Fibroblast of lung (primary cell): ENCODE results near the gene C1orf210. TPM values are rescaled to one million over a fixed set of nuclear protein-coding genes. Genes with fewer than 3 reads are reported as not detected.

ENCODE experiments used
- DNase-seq, 2 donors: peaks; one replicate each; pipeline versions ENCODE4 v3.0.0 to v3.0.0-alpha.2; 2010; ENCODE audit warnings: low read depth in 2 of 2
- H2AFZ ChIP-seq: 2 replicates; pipeline ENCODE4 v1.5.1; 2012; ENCODE audit warnings: low read length, control low read depth, inconsistent platforms
- H3K27ac ChIP-seq: 2 replicates; pipeline ENCODE4 v1.5.1; 2011; ENCODE audit warnings: low read length, control low read depth; ENCODE audit not compliant: insufficient read depth
- H3K27me3 ChIP-seq: 2 replicates; pipeline ENCODE4 v1.5.1; 2011; ENCODE audit warnings: mild to moderate bottlenecking, low read length; ENCODE audit not compliant: control insufficient read depth, insufficient read depth
- H3K36me3 ChIP-seq: 2 replicates; pipeline ENCODE4 v1.5.1; 2011; ENCODE audit warnings: low read length; ENCODE audit not compliant: control insufficient read depth, insufficient read depth
- H3K4me1 ChIP-seq: 2 replicates; pipeline ENCODE4 v1.5.1; 2011; ENCODE audit warnings: low read length; ENCODE audit not compliant: control insufficient read depth, insufficient read depth; ENCODE audit errors: extremely low read depth
- H3K4me2 ChIP-seq: 2 replicates; pipeline ENCODE4 v1.5.1; 2011; ENCODE audit warnings: low read length, control low read depth; ENCODE audit not compliant: insufficient read depth; ENCODE audit errors: extremely low read depth
- H3K4me3 ChIP-seq, 4 experiments: fragments of 200-600 bp in 1 of 4; sonication (generic) in 1 of 4; replicated peaks in 1 of 4; 2 replicates each; pipeline ENCODE4 v1.5.1; 2011 to 2016; ENCODE audit warnings: low read length in 4 of 4, low read depth in 3 of 4, mild to moderate bottlenecking in 3 of 4, control low read depth in 2 of 4, inconsistent platforms in 1 of 4, mixed read lengths in 1 of 4; ENCODE audit not compliant: insufficient read depth in 1 of 4; ENCODE audit errors: control extremely low read depth in 1 of 4
- H3K79me2 ChIP-seq: 2 replicates; pipeline ENCODE4 v1.5.1; 2012; ENCODE audit warnings: mild to moderate bottlenecking, low read length, inconsistent platforms; ENCODE audit not compliant: control insufficient read depth, insufficient read depth
- H3K9ac ChIP-seq: 2 replicates; pipeline ENCODE4 v1.5.1; 2011; ENCODE audit warnings: mild to moderate bottlenecking, low read length, control low read depth; ENCODE audit not compliant: insufficient read depth
- H3K9me3 ChIP-seq: 2 replicates; pipeline ENCODE4 v1.5.1; 2012; ENCODE audit warnings: low read depth, low read length; ENCODE audit not compliant: control insufficient read depth, insufficient read depth
- H4K20me1 ChIP-seq: 2 replicates; pipeline ENCODE4 v1.5.1; 2011; ENCODE audit warnings: low read length; ENCODE audit not compliant: control insufficient read depth, insufficient read depth; ENCODE audit errors: extremely low read depth
- CTCF ChIP-seq, 2 donors: IDR thresholded peaks in 1 of 2; conservative IDR thresholded peaks in 1 of 2; 1 replicate in 1 of 2; 2 replicates in 1 of 2; pipeline ENCODE4 v1.5.1; 2011 to 2012; ENCODE audit warnings: low read length in 2 of 2, control low read depth in 1 of 2, inconsistent platforms in 1 of 2, low read depth in 1 of 2, mild to moderate bottlenecking in 1 of 2
- EZH2 ChIP-seq: IDR thresholded peaks from 2 replicates; pipeline ENCODE4 v1.5.1; 2012; ENCODE audit warnings: low read length, control low read depth, mild to moderate bottlenecking; ENCODE audit errors: missing control alignments
- polyA plus RNA-seq, 2 donors: library from polyadenylated mRNA; depleted of rRNA in 1 of 2; stranded (reverse) in 1 of 2; unstranded in 1 of 2; fragments of >200 nt; gene quantifications; 2 replicates each; pipeline ENCODE4 v1.2.1, GENCODE V29; 2011 to 2012; ENCODE audit warnings: missing spikeins in 1 of 2
- total RNA-seq: library from RNA; depleted of rRNA; stranded (reverse); fragments of >200 nt; gene quantifications from 2 replicates; pipeline ENCODE4 v1.2.1, GENCODE V29; 2014

C1orf210 gene
- total and polyA plus RNA-seq, 2 donors (not counting 1 experiment from before 2014, with no cell fraction given): not detected

GRCh38 chr1:43239484-43239883 is 45.9 kb downstream of the C1orf210 start:
- H3K4me3 ChIP-seq: no peak overlapping the region
- no peaks in the 10 kb centered on the region for H4K20me1 ChIP-seq
- no peaks in the 10 kb centered on the region for H3K4me1 ChIP-seq
- DNase-seq: no peak
- no peak overlapping the region for H2AFZ ChIP-seq
- H3K4me2 ChIP-seq: no peak overlapping the region
- H3K9me3 ChIP-seq: no peaks in the 10 kb centered on the region
- H3K36me3 ChIP-seq: no peaks in the 10 kb centered on the region
- no peak overlapping the region for H3K9ac ChIP-seq
- no peaks in the 10 kb centered on the region for H3K27me3 ChIP-seq
- TF ChIP-seq CTCF (conservative IDR thresholded peaks at IDR 0.05 in 1 of 2, IDR thresholded peaks at IDR 0.05 in 1 of 2; ENCODE audit: low read depth in 1 of 2, low read length in 2 of 2) (no peak), EZH2 (no peak)
- H3K79me2 ChIP-seq: no peaks in the 10 kb centered on the region
- no peak overlapping the region for H3K27ac ChIP-seq

GRCh38 chr1:43238991-43239469 is 46.4 kb downstream of the C1orf210 start:
- no peak overlapping the region for H3K4me3 ChIP-seq
- H2AFZ ChIP-seq: no peak overlapping the region
- no peak overlapping the region for H3K27ac ChIP-seq
- no peak for DNase-seq
- no peaks in the 10 kb centered on the region for H3K36me3 ChIP-seq
- TF ChIP-seq CTCF (conservative IDR thresholded peaks at IDR 0.05 in 1 of 2, IDR thresholded peaks at IDR 0.05 in 1 of 2; ENCODE audit: low read depth in 1 of 2, low read length in 2 of 2) (no peak), EZH2 (no peak)
- H3K9ac ChIP-seq: no peak overlapping the region
- no peaks in the 10 kb centered on the region for H3K9me3 ChIP-seq
- H3K27me3 ChIP-seq: no peaks in the 10 kb centered on the region
- no peak overlapping the region for H3K4me2 ChIP-seq
- H3K79me2 ChIP-seq: no peaks in the 10 kb centered on the region
- H3K4me1 ChIP-seq: no peaks in the 10 kb centered on the region
- H4K20me1 ChIP-seq: no peaks in the 10 kb centered on the region

- H3K4me1 ChIP-seq: no peaks in the 10 kb centered on the region
- no peaks in the 10 kb centered on the region for H3K27me3 ChIP-seq
- H3K4me3 ChIP-seq: no peak overlapping the region
- no peaks in the 10 kb centered on the region for H3K36me3 ChIP-seq
- H3K9ac ChIP-seq: no peak overlapping the region
- peak; percentile 49 to 72 for DNase-seq
- H3K9me3 ChIP-seq: no peaks in the 10 kb centered on the region
- no peaks in the 10 kb centered on the region for H3K79me2 ChIP-seq
- no peak overlapping the region for H2AFZ ChIP-seq
- no peak overlapping the region for H3K4me2 ChIP-seq
- no peak overlapping the region for H3K27ac ChIP-seq
- no peaks in the 10 kb centered on the region for H4K20me1 ChIP-seq
- TF ChIP-seq EZH2: no peak
- TF ChIP-seq CTCF (conservative IDR thresholded peaks at IDR 0.05 in 1 of 2, IDR thresholded peaks at IDR 0.05 in 1 of 2; ENCODE audit: low read depth in 1 of 2, low read length in 2 of 2): peak; percentile 74 to 82
These were observed 47.3 kb downstream of the C1orf210 start for GRCh38 chr1:43238085-43238484.
